Activated T-helper 2 cell treated with anti-CD3 and anti-CD28 coated beads, Interferon-gamma antibody, Interleukin-2, Interleukin-4, amounts not matched to agents 10 μg/mL and 5 μg/mL and 100 μg/mL, durations not matched to agents 14 hours and 24 hours and 36 hours (primary cell): ENCODE results near the gene EDEM2. TPM values are rescaled to one million over a fixed set of nuclear protein-coding genes. Genes with fewer than 3 reads are reported as not detected.
"Not testable (repeated sequence)": the region's sequence is repeated elsewhere in the genome, so short reads cannot be mapped to it uniquely, and the experiment has no call there.

Experiments used
- DNase-seq: peaks from one replicate; pipeline ENCODE4 v3.0.0; 2021; ENCODE audit warnings: low spot score
- H3K27ac Mint-ChIP-seq: one replicate; pipeline ENCODE4 v1.8.0; 2021; ENCODE audit warnings: mixed read lengths
- H3K27me3 Mint-ChIP-seq: one replicate; pipeline ENCODE4 v1.8.0; 2021; ENCODE audit warnings: low read depth, mixed read lengths
- H3K36me3 Mint-ChIP-seq: one replicate; pipeline ENCODE4 v1.8.0; 2021; ENCODE audit warnings: low read depth, mixed read lengths
- H3K4me1 Mint-ChIP-seq: one replicate; pipeline ENCODE4 v1.8.0; 2021; ENCODE audit warnings: low read depth, mixed read lengths
- H3K4me3 Mint-ChIP-seq: one replicate; pipeline ENCODE4 v1.8.0; 2021; ENCODE audit warnings: low read depth, mild to moderate bottlenecking, moderate library complexity, mixed read lengths
- H3K9me3 Mint-ChIP-seq: one replicate; pipeline ENCODE4 v1.8.0; 2021; ENCODE audit warnings: mixed read lengths
- intact Hi-C: fragments of 100-400 bp; cut with micrococcal nuclease; formaldehyde crosslinking; loops from one replicate; pipeline ENCODE4 v1.15.1; 2023
- total RNA-seq: library from RNA; stranded (reverse); gene quantifications from 2 replicates; pipeline ENCODE4 v1.2.3, GENCODE V29; 2022

EDEM2 gene
- total RNA-seq, 1 donor from 2014 or later = 25.7 TPM

GRCh38 chr20:35112276-35112675 lies 34.9 kb downstream of the EDEM2 start:
- H3K9me3 Mint-ChIP-seq, DNase-seq, H3K27me3 Mint-ChIP-seq, H3K4me1 Mint-ChIP-seq, intact Hi-C loops, H3K4me3 Mint-ChIP-seq, H3K27ac Mint-ChIP-seq: not testable (repeated sequence)
- peaks cover 31% of the 10 kb centered on the region for H3K36me3 Mint-ChIP-seq

GRCh38 chr20:35111141-35111888 lies 35.8 kb downstream of the EDEM2 start:
- intact Hi-C loops = no loop called here
- Mint-ChIP-seq H3K36me3 (peaks cover 26% of the 10 kb centered on the region), H3K27ac (no peak overlapping the region), H3K27me3 (no peaks in the 10 kb centered on the region), H3K4me3 (no peak overlapping the region), H3K9me3 (no peaks in the 10 kb centered on the region), H3K4me1 (peaks cover 5% of the 10 kb centered on the region)
- no peak for DNase-seq

- no peak overlapping the region for H3K27ac Mint-ChIP-seq
- no peaks in the 10 kb centered on the region for H3K9me3 Mint-ChIP-seq
- H3K4me3 Mint-ChIP-seq = no peak overlapping the region
- peaks cover 5% of the 10 kb centered on the region for H3K4me1 Mint-ChIP-seq
- DNase-seq = no peak
- peaks cover 8% of the 10 kb centered on the region for H3K36me3 Mint-ChIP-seq
- peaks cover 2% of the 10 kb centered on the region for H3K27me3 Mint-ChIP-seq
- intact Hi-C loops = no loop called here
Measured at GRCh38 chr20:35108921-35109320, 38.2 kb downstream of the EDEM2 start.

GRCh38 chr20:35106827-35107380 lies 40.2 kb downstream of the EDEM2 start:
- H3K27ac Mint-ChIP-seq = no peak overlapping the region
- DNase-seq = no peak
- H3K36me3 Mint-ChIP-seq = peaks cover 8% of the 10 kb centered on the region
- peaks cover 7% of the 10 kb centered on the region for H3K27me3 Mint-ChIP-seq
- intact Hi-C loops = no loop called here
- H3K9me3 Mint-ChIP-seq = no peaks in the 10 kb centered on the region
- H3K4me3 Mint-ChIP-seq = no peak overlapping the region
- H3K4me1 Mint-ChIP-seq = peaks cover 5% of the 10 kb centered on the region

GRCh38 chr20:35104685-35105295 lies 42.3 kb downstream of the EDEM2 start:
- peaks cover 7% of the 10 kb centered on the region for H3K27me3 Mint-ChIP-seq
- no peaks in the 10 kb centered on the region for H3K9me3 Mint-ChIP-seq
- H3K36me3 Mint-ChIP-seq = no peaks in the 10 kb centered on the region
- H3K4me1 Mint-ChIP-seq = no peaks in the 10 kb centered on the region
- no peak overlapping the region for H3K4me3 Mint-ChIP-seq
- intact Hi-C loops = no loop called here
- DNase-seq = no peak
- no peak overlapping the region for H3K27ac Mint-ChIP-seq

- Mint-ChIP-seq H3K27me3 (peaks cover 7% of the 10 kb centered on the region), H3K4me3 (no peak overlapping the region), H3K27ac (no peak overlapping the region), H3K36me3 (no peaks in the 10 kb centered on the region), H3K4me1 (no peaks in the 10 kb centered on the region), H3K9me3 (no peaks in the 10 kb centered on the region)
- intact Hi-C loops = no loop called here
- DNase-seq = no peak
Measured at GRCh38 chr20:35101620-35102019, 45.5 kb downstream of the EDEM2 start.

GRCh38 chr20:35093267-35093884 lies 53.8 kb downstream of the EDEM2 start:
- peak overlapping the region; percentile 98 for H3K27ac Mint-ChIP-seq
- intact Hi-C loops = loop anchor here (2.0 to 10.0 kb wide), 8 partner anchors 54 to 859 kb away; partner anchors contain the start of genes ACSS2, EDEM2, GSS and MYH7B
- no peaks in the 10 kb centered on the region for H3K9me3 Mint-ChIP-seq
- peaks cover 36% of the 10 kb centered on the region for H3K4me1 Mint-ChIP-seq
- peaks cover 23% of the 10 kb centered on the region for H3K36me3 Mint-ChIP-seq
- no peak for DNase-seq
- no peaks in the 10 kb centered on the region for H3K27me3 Mint-ChIP-seq
- peak overlapping the region; percentile 94 for H3K4me3 Mint-ChIP-seq

- intact Hi-C loops = loop anchor here (2.0 to 10.0 kb wide), 8 partner anchors 55 to 860 kb away; partner anchors contain the start of genes ACSS2, EDEM2, GSS and MYH7B
- H3K4me3 Mint-ChIP-seq = peak within 1 kb of the TSS; percentile 94
- peaks cover 43% of the 10 kb centered on the region for H3K4me1 Mint-ChIP-seq
- H3K27me3 Mint-ChIP-seq = no peaks in the 10 kb centered on the region
- no peaks in the 10 kb centered on the region for H3K9me3 Mint-ChIP-seq
- H3K27ac Mint-ChIP-seq = peak within 1 kb of the TSS; percentile 98
- peaks cover 30% of the 10 kb centered on the region for H3K36me3 Mint-ChIP-seq
- peak; percentile 88 for DNase-seq
Measured at GRCh38 chr20:35092524-35093266, 54.4 kb downstream of the EDEM2 start, which contains the start of gene TRPC4AP. Gene TRPC4AP, minus strand, starts transcription at chr20:35092807. Its CDS starts 26 bp downstream, at chr20:35092781.

- Mint-ChIP-seq H3K4me3 (peak overlapping the region; percentile 94), H3K4me1 (peaks cover 47% of the 10 kb centered on the region), H3K27ac (peak overlapping the region; percentile 86), H3K27me3 (no peaks in the 10 kb centered on the region), H3K36me3 (peaks cover 35% of the 10 kb centered on the region), H3K9me3 (no peaks in the 10 kb centered on the region)
- intact Hi-C loops = loop anchor here (2.0 to 10.0 kb wide), 8 partner anchors 55 to 860 kb away; partner anchors contain the start of genes ACSS2, EDEM2, GSS and MYH7B
- no peak for DNase-seq
Measured at GRCh38 chr20:35091816-35092523, 55.2 kb downstream of the EDEM2 start.

GRCh38 chr20:35088231-35089145 lies 58.6 kb downstream of the EDEM2 start:
- Mint-ChIP-seq H3K4me1 (peaks cover 54% of the 10 kb centered on the region), H3K36me3 (peaks cover 43% of the 10 kb centered on the region), H3K9me3 (no peaks in the 10 kb centered on the region), H3K4me3 (no peak overlapping the region), H3K27me3 (no peaks in the 10 kb centered on the region), H3K27ac (peak overlapping the region; percentile 38)
- no peak for DNase-seq
- intact Hi-C loops = no loop called here

- H3K4me1 Mint-ChIP-seq = peaks cover 49% of the 10 kb centered on the region
- intact Hi-C loops = no loop called here
- DNase-seq = no peak
- peaks cover 44% of the 10 kb centered on the region for H3K36me3 Mint-ChIP-seq
- no peaks in the 10 kb centered on the region for H3K27me3 Mint-ChIP-seq
- H3K9me3 Mint-ChIP-seq = no peaks in the 10 kb centered on the region
- peak overlapping the region; percentile 52 for H3K27ac Mint-ChIP-seq
- H3K4me3 Mint-ChIP-seq = no peak overlapping the region
Measured at GRCh38 chr20:35087791-35088190, 59.3 kb downstream of the EDEM2 start.
